GM18861 (cell line): ENCODE measurements around the gene NEDD9.

Experiments used
- ATAC-seq: cut with Tn5 transposase; IDR thresholded peaks from one replicate; pipeline ENCODE4 v1.9.1; 2021; ENCODE audit not compliant: unreplicated experiment

Gene NEDD9

DNA sequence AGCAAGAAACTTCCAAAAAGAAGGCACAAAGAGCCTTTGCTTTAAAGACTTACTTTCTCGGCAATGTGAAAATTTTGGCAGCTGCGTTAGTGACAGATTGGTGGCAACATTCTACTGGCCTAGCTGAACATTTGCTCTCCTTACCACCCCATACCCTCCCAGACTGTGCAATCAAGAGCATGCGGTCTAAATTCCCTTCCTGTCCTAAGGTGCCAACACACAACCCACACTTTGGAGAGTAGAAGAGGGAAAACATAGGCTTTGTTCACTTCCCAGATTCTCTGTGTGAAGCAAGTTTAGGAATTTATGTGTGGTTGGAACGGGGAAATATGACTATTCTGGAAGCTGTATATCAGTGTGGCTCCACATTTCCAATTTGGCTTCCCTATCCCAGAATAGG is 29.8 kb upstream of the NEDD9 start:
- no peak for ATAC-seq

DNA sequence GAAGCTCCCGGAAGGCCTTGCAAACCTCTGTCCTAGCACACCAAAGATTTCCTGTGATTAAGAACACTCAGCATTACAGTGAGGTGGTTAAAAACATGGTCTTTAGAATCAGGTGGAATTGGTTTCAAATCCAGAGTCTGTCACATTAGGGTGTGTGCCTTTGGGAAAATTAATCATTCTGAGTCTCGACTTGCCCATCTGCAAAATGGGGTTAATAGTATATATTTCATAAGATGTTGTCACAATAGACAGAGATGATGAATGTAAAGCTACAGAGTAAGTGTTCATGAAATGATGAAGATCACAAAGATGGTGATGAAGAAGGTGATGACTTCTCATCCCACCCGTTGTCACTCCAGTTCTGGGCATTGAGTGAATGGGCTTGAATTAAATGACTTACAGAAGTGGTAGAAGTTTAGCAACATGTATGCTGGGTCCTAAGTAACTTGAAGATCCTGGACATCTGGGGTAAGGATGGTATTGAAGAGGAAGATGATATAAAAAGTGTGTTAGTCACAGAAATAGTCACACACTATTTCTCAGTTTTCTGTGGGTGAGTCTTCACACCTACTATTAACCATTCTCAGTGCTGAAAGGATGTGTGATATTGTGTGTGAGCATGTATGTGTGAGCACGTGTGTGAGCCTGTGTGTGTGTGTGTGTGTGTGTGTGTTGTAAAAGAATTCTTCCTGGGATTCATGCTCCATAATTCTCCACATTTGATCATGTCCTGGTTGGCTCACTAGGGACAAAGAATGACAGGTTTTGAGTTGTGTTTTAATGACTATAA is 28.0 kb upstream of the NEDD9 start:
- ATAC-seq: no peak

DNA sequence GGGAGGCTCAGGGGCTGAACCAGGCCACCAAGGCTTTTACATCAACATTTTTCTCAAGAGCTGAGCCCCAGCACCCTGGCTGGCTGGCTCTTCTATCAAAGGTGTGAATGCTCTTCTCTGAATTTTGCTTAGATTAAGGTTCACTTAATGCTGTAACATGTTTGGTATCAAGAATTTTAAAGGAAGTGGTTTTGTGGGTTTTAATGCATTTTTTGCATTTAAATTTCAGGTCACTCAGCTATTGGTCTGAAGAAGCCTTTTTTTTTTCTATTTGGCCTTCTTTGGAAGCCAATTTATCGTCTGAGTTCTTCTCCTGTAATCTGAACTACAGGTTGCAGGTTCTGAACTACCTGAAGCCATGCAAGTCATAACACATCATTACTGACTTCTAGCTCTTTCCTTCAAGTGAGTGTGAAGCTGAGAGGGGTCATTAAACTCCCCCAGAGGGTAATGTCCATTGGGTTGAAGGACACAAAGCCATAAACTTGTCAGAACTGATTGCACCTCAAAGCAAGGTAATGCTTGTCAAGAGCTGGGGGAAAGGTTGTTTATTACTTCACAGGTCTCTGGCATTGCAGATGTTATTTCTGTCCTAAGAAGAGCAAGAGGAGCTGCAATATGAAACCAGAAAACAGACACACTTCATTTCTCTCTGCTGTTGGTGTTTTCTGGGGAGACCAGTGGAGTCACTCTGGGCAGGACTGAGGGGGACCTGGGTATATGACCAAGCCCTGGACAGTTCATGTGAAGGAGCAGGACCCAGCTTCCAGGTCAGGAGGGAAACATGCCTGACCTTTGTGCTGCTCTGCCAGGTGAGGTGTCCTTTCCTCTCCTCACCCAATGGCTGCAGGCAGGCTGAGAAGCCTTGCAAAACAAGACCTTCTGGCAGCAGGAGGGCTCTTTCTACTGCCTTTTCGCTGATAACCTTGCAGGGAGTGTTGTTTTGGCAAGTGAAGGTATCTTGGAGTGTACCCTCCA is 26.1 kb upstream of the NEDD9 start:
- ATAC-seq: no peak

DNA sequence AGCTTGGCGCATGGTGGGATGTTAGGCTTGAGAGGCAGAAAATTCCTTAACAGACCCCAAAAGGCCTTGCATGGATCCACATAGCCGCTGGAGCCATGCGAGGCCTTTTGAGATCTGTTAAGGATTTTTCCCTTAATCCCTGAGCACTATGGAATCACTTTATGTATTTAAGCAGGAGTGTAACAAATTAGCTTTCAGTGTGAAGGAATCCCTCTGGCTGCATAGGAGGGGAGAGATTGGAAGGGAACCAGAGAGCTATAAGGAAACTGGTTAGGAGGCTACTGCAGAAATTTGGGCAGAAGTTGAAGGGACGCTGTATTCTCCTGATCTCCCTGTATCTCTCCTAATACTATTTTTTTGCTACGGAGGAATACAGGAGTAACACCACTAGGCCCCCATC is 23.1 kb upstream of the NEDD9 start:
- no peak for ATAC-seq

DNA sequence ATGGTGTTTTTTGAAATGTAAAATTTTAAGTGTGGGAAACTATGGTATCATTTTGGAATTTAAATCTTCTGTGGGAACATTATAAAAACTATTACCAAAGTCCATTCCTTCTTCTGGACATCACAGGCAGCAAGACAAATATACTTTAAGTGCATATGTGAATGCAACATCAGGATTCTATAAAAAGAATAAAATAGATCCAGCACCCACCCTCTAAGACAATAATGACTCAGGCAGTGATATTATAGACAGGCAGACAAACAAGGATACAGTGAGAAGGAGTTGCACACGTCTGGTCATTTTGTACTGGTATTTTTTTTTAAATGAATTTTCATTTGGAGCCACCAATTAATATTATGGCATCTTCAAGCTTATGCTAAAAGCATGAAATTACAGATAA is 21.1 kb upstream of the NEDD9 start:
- no peak for ATAC-seq

DNA sequence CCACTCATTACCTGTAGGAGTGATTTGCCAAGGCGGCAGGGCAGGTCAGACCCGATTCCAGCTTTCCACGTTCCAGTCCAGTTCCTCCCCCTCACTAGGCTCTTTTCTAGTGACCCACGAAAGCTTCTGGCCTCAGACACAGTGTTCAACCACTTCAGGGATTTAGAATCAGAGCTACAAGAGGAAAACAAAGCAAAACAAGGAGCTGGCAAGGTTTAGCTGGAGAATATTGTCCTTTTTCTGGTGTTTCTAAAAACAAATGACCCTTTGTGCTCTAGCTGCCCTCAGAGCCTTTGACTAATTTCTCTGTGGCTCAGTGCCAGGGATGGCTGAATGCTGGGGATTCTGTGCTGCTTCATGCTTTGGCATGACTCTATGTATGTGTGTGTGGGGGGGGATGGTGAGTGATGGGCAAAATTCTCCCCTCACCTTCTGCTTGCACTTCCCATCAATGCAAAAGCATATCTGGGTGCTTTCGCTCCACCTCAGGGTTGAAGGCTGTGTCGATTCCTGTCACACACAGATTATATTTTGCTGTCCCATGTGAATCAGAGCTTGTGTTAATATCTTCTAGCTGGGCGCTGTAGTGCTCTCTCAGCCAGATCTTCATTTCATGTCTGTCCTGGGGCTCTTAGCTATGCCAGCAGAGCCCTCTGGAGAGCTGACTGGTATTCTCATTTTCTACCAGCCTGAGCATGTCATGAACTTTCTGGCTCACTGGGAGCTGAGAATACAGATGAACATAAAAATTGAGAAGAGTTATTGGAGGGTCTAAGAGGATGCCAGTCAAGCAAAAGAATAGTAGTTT is 19.3 kb upstream of the NEDD9 start:
- ATAC-seq: no peak

DNA sequence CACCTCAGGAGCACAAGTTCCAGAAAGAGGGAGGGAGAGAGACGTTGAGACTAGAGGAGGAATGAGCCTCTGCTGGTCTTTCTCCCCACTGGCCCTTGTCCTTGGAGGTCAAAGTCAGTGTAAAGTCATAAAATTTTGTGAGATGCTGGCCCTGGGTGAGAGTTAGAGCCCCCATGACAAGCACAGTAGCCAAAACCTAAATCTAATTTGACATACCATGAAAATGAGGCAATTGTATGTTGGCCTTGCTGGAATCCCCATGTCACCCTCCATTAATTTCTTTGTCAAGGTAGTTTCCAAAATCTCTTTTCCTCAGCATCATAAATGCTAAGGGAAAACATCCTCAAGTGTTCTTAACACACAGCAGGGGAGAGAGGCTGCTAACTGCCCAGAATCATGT is 17.6 kb upstream of the NEDD9 start:
- no peak for ATAC-seq

DNA sequence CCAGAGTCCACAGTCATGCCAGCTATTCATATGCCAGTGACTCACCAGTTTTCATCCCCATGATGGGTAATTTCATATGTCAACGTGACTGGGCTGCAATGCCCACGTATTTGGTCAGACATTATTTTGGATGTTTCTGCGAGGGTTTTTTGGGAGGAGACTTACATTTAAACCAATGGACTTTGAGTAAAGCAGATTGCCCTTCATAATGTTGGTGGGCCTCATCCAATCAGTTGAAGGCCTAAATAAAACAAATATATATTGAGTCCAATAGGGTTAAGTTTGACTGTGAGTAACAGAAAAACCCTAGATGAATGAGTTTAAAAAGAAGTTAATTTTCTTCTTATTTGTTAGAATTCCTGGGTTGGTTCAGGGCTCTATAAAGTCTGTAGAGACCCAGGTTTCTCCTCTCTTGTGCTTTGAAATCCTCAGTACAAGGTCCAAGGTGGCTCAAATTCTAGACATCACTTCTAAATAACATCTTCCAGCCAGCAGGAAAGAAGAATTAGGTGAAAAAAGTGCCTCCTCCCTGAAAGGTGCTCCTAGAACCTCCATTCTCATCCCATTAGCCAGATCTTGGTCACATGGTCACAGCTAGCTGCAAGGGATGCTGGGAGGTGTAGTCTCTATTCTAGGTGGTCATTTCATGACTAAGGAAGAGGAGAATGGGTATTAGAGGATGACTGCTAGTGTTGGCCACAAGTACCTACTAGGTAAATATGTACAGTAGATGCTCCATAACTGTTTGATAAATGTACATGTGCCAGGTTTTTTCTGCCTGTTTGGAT is 16.7 kb upstream of the NEDD9 start:
- no peak for ATAC-seq

DNA sequence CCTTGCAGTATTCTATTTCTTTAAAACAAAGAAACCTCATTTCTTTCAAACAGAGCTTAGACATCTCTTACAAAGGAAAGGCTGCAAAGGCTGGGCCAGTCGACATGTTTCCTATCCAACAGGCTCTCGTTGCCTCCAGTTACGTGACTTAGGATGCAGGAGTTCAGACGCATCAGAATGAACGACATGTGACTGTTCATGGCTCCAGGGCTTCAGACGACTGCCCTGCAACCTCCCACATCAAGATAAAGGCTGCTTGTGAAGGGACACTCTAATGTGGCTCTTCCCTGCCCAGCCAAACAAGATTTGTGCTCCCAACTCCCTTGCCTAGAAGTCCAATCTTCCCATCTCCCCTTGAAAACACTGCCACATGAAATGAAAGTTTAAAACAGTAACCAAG is 14.3 kb upstream of the NEDD9 start:
- no peak for ATAC-seq

DNA sequence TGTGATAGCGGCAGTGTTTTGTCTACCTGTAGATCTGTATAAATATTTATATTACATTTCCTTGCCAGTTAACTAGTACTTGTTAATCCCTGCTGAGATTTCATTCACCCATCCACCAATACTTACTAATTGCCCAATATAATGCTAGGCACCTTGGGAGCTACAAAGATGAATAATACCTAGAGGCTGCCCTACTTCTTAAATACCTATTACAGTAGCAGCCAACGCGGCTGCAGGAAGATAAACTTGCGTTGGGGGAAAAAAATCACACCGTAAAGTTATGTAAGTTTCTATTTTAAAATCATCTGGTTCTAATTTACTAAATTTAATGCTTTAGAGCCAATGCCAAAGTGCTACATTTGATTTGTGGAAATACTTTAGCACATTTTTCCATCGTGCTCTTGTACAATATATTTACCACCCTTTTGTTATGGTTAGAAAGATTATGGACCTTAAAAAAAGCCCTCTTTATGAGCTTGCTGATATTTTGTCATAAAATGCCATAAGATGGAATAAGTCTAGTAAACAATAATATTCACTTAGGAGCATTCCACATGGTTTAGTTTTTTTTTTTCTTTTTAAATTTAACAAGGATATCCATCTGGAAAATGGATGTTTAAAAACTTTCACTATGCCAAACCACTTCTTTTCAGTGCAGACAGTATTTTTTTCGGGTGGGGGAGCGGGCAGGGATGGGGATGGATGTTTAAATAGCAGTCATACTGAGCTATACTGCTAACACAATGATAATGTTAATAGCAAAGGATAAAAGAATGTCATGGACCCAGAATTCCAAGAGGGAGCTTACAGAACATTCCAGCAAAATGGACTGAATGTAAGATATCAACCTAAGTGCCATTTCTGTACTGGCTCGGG is 13.2 kb upstream of the NEDD9 start:
- no peak for ATAC-seq

DNA sequence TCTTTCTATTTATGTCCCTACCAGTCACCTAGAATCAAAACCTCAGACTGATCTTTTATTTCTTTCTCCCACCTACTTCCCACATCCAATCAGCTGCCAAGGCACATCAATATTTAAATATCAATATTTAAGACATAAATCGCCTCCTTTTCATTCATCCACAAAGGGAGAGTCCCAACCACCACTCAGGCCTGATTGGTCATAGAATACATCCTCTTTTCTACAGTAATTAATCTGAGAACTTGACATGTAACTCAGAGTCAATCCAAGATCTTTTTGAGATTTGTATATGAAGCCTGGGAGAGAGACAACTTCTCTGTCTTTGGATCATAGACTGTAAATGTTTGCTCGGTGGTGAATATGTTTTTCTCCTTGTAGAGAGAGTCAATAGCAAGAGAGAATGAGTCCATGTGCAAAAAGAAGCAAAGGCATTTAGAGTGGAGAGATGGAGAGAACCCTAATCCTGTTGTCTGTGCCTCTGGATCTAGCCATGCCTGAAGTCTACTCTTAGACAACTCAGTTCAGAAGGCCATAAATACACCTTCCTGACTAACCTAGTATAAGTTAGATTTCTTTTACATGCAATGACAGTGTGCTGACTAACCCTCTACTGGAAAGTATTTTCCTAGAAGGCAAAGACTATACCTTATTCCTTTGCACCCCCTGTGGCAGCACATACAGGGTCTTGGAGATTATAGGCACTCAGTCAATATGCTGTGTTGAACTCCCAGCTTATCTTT is 12.1 kb upstream of the NEDD9 start:
- ATAC-seq: no peak

DNA sequence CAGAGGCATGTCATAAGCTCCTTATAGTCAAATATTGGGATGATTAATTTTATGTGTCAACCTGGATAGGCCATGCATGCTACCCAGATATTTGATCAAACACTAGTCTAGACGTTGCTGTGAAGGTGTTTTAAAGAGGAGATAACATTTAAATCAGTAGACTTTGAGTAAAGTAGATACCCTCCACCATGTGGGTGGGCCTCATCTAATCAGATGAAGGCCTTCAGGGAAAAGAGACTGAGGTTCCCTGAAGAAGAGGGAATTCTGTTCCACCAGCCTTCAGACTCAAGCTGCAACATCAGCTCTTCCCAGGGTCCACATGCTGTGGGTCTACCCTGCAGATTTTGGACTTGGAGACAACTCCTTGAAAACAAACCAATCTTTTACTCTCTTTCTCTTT is 11.4 kb upstream of the NEDD9 start:
- no peak for ATAC-seq

DNA sequence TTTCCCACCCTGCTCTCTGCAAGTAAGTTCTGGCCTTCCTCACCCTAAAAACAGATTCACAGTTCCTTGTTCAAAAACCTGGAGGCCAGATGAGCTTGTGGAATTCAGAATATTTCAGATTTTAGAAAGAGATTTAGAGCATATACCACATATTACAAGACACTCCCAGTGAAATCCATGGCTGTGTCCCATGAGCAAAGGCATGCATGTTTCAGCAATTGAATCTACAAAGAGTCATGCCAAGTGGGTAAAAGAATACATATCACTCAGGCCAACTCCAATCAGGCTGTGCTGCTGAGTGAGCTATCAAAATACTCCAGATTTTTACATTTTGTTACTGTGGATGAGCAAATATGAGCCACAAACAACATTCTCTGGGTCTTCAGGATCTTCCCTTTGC is 10.2 kb upstream of the NEDD9 start:
- no peak for ATAC-seq

DNA sequence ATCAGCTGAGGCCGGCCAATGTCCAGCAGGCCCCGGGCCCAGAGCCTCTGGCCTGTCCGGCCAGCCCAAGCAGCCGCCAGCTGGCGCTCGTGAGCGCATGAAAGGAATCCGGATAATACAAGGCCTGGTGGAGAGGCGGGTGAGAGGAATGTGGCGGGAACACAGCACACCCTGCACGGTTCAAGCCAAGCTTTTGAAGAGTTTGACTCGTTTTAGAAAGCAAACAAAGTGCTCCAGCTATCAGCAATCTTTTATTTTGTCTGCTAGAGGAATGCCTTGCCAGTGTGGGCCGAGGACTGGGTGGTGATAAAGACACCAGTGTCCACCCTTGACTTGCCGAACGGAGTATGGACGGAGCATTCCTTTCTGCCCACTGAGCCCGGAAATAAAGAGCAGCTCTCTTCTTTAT is 9.3 kb upstream of the NEDD9 start:
- no peak for ATAC-seq

DNA sequence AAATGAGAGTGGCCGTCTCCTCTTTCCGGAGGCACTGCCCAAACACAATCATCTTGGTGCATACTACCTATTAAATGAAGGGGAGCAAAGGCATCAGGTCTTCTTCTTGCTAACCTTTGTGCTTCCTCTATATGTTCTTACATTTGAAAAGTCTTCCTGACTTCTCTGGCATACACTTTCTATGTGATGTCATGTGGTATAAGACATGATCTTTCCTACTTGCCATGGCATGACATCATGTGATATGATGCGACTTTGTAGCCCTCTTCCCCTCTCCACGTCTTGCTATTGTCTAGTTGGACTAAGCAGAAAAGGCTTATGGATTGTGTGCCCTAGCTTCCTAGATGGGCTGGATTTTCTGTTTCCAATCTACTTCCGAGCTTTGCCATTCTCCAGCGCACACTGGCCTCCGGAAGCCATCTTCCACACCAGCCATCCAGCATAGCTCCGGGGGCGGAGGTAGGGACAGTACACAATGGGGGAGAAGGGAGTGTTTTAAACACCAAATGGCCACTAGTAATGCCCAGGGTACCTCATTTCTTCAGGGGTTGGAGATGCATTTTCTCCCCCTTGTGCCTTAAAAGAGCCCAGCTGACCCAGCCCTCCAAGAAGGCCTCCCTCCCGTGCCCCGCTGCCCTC is 8.8 kb upstream of the NEDD9 start:
- ATAC-seq: no peak

DNA sequence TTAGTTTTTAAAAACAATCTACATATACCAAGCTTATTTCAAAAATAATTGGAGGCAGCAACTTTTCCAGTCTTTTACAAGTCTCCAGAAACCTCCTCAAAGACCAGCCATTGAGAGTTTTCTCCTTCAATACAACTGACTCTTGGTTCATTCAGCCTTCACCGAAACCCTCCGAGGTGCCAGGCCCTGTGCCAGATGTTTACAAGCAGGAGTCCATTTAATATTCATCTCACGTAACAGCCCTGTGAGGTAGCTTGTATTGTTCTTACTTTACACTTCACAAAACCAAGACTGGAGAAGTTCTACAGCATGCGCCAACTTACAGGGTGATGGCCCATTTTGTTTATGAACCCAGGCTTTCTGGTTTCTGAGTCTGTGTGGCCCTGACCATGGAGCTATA is 5.5 kb upstream of the NEDD9 start:
- ATAC-seq: no peak

DNA sequence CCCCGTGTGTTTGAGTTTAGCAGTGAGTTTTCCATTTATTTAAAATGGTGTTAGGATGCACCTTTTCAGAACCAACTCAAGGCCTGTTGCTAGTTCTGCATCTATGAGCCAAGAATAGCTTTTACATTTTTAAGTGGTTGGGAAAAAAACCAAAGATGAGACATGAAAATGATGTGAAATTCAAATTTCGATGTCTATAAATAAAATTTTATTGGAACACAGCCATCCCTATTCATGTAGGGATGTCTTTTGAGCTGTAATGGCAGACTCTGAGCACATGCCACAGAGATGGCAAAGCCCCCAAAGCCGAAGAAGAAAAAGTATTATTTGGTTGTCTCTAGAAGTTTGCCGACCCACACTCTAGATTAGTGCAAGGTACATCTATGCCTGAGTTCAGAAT is 5.0 kb upstream of the NEDD9 start:
- no peak for ATAC-seq

DNA sequence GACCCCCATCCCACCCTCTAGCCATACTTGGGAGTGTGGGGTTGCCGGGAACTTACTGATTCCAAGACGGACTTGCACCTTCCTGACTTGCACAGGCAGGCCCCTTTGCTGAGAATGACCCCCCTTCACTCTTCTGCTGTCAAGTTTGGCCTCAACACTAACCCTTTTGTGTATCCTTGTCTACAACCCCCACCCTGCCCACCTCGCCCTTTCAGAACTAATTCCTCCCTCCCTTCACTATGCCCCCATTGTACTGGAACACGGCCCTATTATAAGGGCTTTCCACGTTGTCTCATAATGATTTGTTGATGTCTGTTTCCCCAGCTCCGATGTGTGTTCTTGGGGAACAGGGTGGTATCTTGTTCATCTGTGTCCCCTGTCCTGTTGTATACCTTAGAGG is 4.4 kb upstream of the NEDD9 start:
- ATAC-seq: no peak
